K562 (cell line): ENCODE measurements around the gene PPP1R13B. TPM values are rescaled to one million over a fixed set of nuclear protein-coding genes. Genes with fewer than 3 reads are reported as not detected.

Experiments used
- ATAC-seq: fragments of 200-7000 bp; cut with Tn5 transposase; 3 replicates; pipeline ENCODE4 v1.9.1; 2020; ENCODE audit warnings: moderate library complexity
- BruUV-seq: library from RNA; stranded (reverse); fragments of 400-500 nt; replicated peaks from 2 replicates; lab custom pipeline; 2021; lab: Mats Ljungman, UMichigan
- CTCF ChIA-PET: fragments of 300-600 bp; formaldehyde crosslinking; extraction: SDS; loops from one replicate; lab custom pipeline; 2021; ENCODE audit warnings: low intra/inter-chr PET ratio; lab: Yijun Ruan, JAX
- POLR2A ChIA-PET: fragments of 300-600, 350-650 bp; sonication (Branson Sonifier 250); formaldehyde crosslinking; extraction: SDS; loops from one replicate; lab custom pipeline; 2021; ENCODE audit warnings: antibody characterized with exemption, inconsistent platforms; lab: Yijun Ruan, JAX
- DNase-seq, 4 experiments: peaks; one replicate each; pipeline versions ENCODE4 v3.0.0 to v3.0.0-alpha.2; 2011 to 2018; ENCODE audit warnings: low spot score in 3 of 4, mixed read lengths in 3 of 4; ENCODE audit errors: extremely low read depth in 1 of 4
- FAIRE-seq: peaks from 2 replicates; lab custom pipeline; 2011; peaks lifted over from hg19 to GRCh38; lab: Jason Lieb, UNC
- H2AFZ ChIP-seq: 2 replicates; pipeline ENCODE4 v1.6.0; 2011; ENCODE audit warnings: low read depth, low read length, control low read depth, inconsistent platforms
- H3K27ac ChIP-seq: fragments of 200-600 bp; 3 replicates; pipeline ENCODE4 v1.8.0; 2011; ENCODE audit warnings: low read depth, mild to moderate bottlenecking, control low read depth, inconsistent platforms, low read length, moderate library complexity, mixed read lengths; ENCODE audit errors: extremely low read depth
- H3K27me3 ChIP-seq, 2 experiments: fragments of 300-600 bp in 1 of 2; 2 replicates in 1 of 2; 3 replicates in 1 of 2; pipeline versions ENCODE4 v1.6.0 to v1.8.0; 2011; ENCODE audit warnings: inconsistent platforms in 2 of 2, low read length in 2 of 2, mild to moderate bottlenecking in 1 of 2, mixed read lengths in 1 of 2, moderate library complexity in 1 of 2; ENCODE audit not compliant: control insufficient read depth in 2 of 2, insufficient read depth in 2 of 2
- H3K36me3 ChIP-seq: fragments of 300-600 bp; 3 replicates; pipeline ENCODE4 v1.8.0; 2011; ENCODE audit warnings: mild to moderate bottlenecking, low read length, inconsistent platforms; ENCODE audit not compliant: control insufficient read depth, insufficient read depth
- H3K4me1 ChIP-seq, 2 experiments: fragments of 200-600 bp in 1 of 2; replicated peaks in 1 of 2; 2 replicates in 1 of 2; 3 replicates in 1 of 2; pipeline versions ENCODE4 v1.5.1 to v1.8.0; 2011; ENCODE audit warnings: inconsistent platforms in 2 of 2, low read length in 2 of 2, mild to moderate bottlenecking in 1 of 2, mixed read lengths in 1 of 2, moderate library complexity in 1 of 2; ENCODE audit not compliant: control insufficient read depth in 2 of 2, insufficient read depth in 2 of 2
- H3K4me2 ChIP-seq: 2 replicates; pipeline ENCODE4 v1.6.1; 2011; ENCODE audit warnings: low read length, control low read depth, inconsistent platforms, mixed read lengths; ENCODE audit not compliant: insufficient read depth
- H3K4me3 ChIP-seq: fragments of 200-600 bp; sonication (generic), shearing (Covaris generic); 2 replicates; pipeline ENCODE4 v1.5.1; 2016; ENCODE audit warnings: control low read depth, inconsistent platforms
- H3K79me2 ChIP-seq: fragments of 200-600 bp; 3 replicates; pipeline ENCODE4 v1.8.0; 2011; ENCODE audit warnings: low read length, inconsistent platforms; ENCODE audit not compliant: control insufficient read depth, insufficient read depth
- H3K9ac ChIP-seq, 2 experiments: 2 replicates each; pipeline versions ENCODE4 v1.6.0 to v1.6.1; 2011; ENCODE audit warnings: low read depth in 2 of 2, low read length in 2 of 2, control low read depth in 1 of 2, inconsistent platforms in 1 of 2, mild to moderate bottlenecking in 1 of 2, mixed read lengths in 1 of 2; ENCODE audit not compliant: insufficient read depth in 1 of 2
- H3K9me1 ChIP-seq: one replicate; pipeline ENCODE4 v1.6.0; 2011; ENCODE audit warnings: inconsistent platforms, mild to moderate bottlenecking, low read length, moderate library complexity; ENCODE audit not compliant: control insufficient read depth, insufficient read depth
- H3K9me3 ChIP-seq: replicated peaks from 2 replicates; pipeline ENCODE4 v1.5.1; 2011; ENCODE audit warnings: low read depth, low read length, inconsistent platforms; ENCODE audit not compliant: control insufficient read depth, insufficient read depth
- H4K20me1 ChIP-seq: replicated peaks from 2 replicates; pipeline ENCODE4 v1.6.1; 2011; ENCODE audit warnings: low read length, inconsistent platforms, mixed read lengths; ENCODE audit not compliant: control insufficient read depth, insufficient read depth
- CHD7 ChIP-seq: fragments of 200-600 bp; sonication (generic); IDR thresholded peaks from one replicate; pipeline ENCODE4 v1.6.1; 2012; ENCODE audit warnings: mild to moderate bottlenecking, low read depth, low read length, inconsistent platforms
- GTF2E2 ChIP-seq: fragments of 200-800 bp; sonication (Bioruptor generic); IDR thresholded peaks from 2 replicates; pipeline ENCODE4 v1.6.1; 2016; ENCODE audit warnings: missing genetic modification characterization, missing compliant biosample characterization
- HMBOX1 ChIP-seq: sonication (generic); IDR thresholded peaks from 2 replicates; pipeline ENCODE4 v1.6.1; 2016
- PHTF2 ChIP-seq: fragments of 250-450 bp; sonication (Bioruptor Pico); IDR thresholded peaks from 2 replicates; pipeline ENCODE4 v1.5.0; 2021; ENCODE audit warnings: mild to moderate bottlenecking
- TCF15 ChIP-seq: fragments of 250-450 bp; sonication (Bioruptor Pico); IDR thresholded peaks from 2 replicates; pipeline ENCODE4 v1.8.0; 2022; ENCODE audit warnings: moderate library complexity, mild to moderate bottlenecking, inconsistent platforms
- ZBTB26 ChIP-seq: fragments of 450-650 bp; formaldehyde crosslinking; IDR thresholded peaks from 2 replicates; pipeline ENCODE4 v1.4.0; 2022; ENCODE audit warnings: missing genetic modification characterization
- WGBS: fragments of 100-300 bp; shearing (Covaris generic); methylation state at CpG from one replicate; pipeline ENCODE4 v1.1.6; 2016; ENCODE audit warnings: low coverage, mixed read lengths; ENCODE audit not compliant: insufficient coverage; ENCODE audit errors: missing lambda C conversion rate; 5-methylcytosine and 5-hydroxymethylcytosine counted together
- in situ Hi-C: fragments of 300-500 bp; cut with MboI; formaldehyde crosslinking; loops from 4 replicates; pipeline ENCODE4 v1.15.0; 2018; ENCODE audit warnings: inconsistent platforms, mixed read lengths
- intact Hi-C: fragments of 100-400 bp; cut with micrococcal nuclease; formaldehyde crosslinking; loops from 2 replicates; pipeline ENCODE4 v1.14.2; 2022
- polyA plus RNA-seq, 8 experiments: library from polyadenylated mRNA; depleted of rRNA in 4 of 8; stranded (reverse) in 5 of 8; unstranded in 3 of 8; fragments of >200 nt; fragmentation: Nextera tagmentation in 2 of 8; fragmentation: Illumina TruSeq in 1 of 8; extraction: Ambion mirVana in 2 of 8; extraction: Trizol in 1 of 8; gene quantifications; 2 replicates each; pipeline versions ENCODE4 v1.2.1 to v1.2.3, GENCODE V29; 2011 to 2014; ENCODE audit warnings: inconsistent platforms in 1 of 8, missing spikeins in 1 of 8
- total RNA-seq, 7 experiments: library from RNA; depleted of rRNA in 6 of 7; stranded (reverse); fragments of >200 nt in 6 of 7; fragmentation: Illumina TruSeq in 2 of 7; extraction: Trizol in 2 of 7; gene quantifications; 2 replicates each; pipeline versions ENCODE4 v1.2.1 to v1.2.3, GENCODE V29; 2011 to 2021; ENCODE audit warnings: low replicate concordance in 1 of 7

The PPP1R13B gene
- total and polyA plus RNA-seq, 9 of the 15 experiments (the other 6 are each of a cell fraction or from before 2014, with no cell fraction given): 0.03 to 1.7 (median 0.15) TPM

- H2AFZ ChIP-seq: no peak overlapping the region
- H3K36me3 ChIP-seq: peaks cover 22% of the 10 kb centered on the region; the same call in 2 of the 3 replicates
- no peaks in the 10 kb centered on the region for H3K9me1 ChIP-seq
- 34% methylated on average over 8 of the region's 22 CpGs for WGBS
- DNase-seq: no peak
- H3K4me2 ChIP-seq: no peak overlapping the region
- no peaks in the 10 kb centered on the region for H3K79me2 ChIP-seq
- CTCF ChIA-PET: no interaction called here
- no peak overlapping the region; a peak in 1 of 4 replicates for H3K9ac ChIP-seq
- H4K20me1 ChIP-seq: no peaks in the 10 kb centered on the region
- ATAC-seq: no peak
- H3K4me1 ChIP-seq: peaks cover 0 to 20% of the 10 kb centered on the region in 2 experiments; a peak in 3 of 5 replicates
- BruUV-seq: no TSS peak
- in situ Hi-C loops: no loop called here
- H3K4me3 ChIP-seq: no peak overlapping the region
- H3K9me3 ChIP-seq: no peaks in the 10 kb centered on the region
- peaks cover 0 to 11% of the 10 kb centered on the region in 2 experiments; a peak in 1 of 5 replicates for H3K27me3 ChIP-seq
- FAIRE-seq: no peak
- POLR2A ChIA-PET: interaction anchor here (0.8 to 1.5 kb wide), 4 partner anchors 11 to 21 kb away, joined by 3 to 4 read pairs (median 3); partner anchors contain the start of genes XRCC3 and ZFYVE21
- no peak overlapping the region for H3K27ac ChIP-seq
- intact Hi-C loops: no loop called here
- TF ChIP-seq GTF2E2 (tag) (no peak), ZBTB26 (no peak), HMBOX1 (no peak), PHTF2 (no peak), TCF15 (CRISPR knock-in tag) (no peak), CHD7 (no peak)
These were observed 111.4 kb downstream of the PPP1R13B start for GRCh38 chr14:103735815-103736545.
